NCI-H2227 (cell line): Measurements from ENCODE around the gene OR56A3.

Experiments used
- DNase-seq: peaks from one replicate; lab custom pipeline; 2025; ENCODE audit not compliant: unreplicated experiment; lab: John Stamatoyannopoulos, UW

Gene OR56A3

DNA sequence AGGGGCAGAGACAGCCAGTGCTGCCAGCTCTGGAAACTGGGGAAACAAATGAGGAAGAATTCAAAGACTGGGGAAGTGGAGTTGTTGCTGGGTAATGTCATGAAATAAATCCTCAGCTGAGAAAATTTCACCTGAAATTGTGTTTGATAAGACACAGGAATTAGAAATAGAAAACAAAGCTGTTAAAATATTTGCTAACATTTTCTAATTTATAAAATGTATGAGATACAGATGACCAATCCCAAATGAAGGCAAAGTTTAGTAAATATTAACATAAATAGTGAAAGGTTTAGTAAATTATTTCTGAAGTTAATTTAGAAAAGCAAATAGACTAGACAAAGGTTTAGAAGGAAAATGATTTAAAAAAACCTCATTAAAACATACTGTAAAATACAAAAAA, 26.3 kb downstream of the OR56A3 start, which contains the start of gene OR56A5:
Gene OR56A5 (minus strand): TSS at position 101 of the 400 bp plus-strand sequence. CDS start 0 bp downstream, at position 101.
- no peak for DNase-seq

DNA sequence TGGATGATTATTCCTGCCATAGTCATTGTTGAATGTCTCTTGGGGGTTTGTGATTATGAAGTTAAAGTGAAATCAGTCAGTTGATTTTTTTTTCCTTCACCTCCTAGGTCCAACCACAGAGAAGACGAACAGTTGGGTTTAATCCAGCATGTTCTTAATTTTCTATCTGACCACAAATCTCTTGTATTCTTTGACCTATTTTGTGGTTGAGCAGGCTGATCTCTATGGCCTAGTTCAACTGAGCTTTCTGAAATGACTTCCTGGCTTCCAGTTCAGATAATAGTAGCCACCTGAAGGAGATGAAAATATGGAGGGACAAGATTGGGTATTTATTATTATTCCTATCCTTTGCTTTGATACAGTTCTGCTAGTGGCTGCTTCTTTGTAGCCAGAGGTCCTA, 31.5 kb downstream of the OR56A3 start:
- no peak for DNase-seq

DNA sequence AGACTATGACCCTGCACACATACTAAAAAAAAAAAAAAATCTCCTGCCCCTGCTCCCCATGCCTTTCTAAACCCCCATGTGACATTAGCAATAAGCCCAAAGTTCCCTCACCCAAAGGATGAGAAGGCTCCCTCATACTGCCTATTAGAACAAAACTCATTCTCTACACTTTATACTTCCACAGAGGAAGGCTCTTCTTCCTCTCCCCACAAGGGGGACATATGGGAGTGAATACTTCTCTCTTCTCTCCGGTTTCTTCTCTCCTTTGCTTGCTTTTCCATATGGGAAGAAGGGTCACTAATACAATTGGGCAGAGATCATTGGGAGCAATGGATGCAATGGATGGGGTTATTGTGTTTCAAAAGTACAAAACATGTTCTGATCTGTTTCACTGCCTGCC, 41.4 kb downstream of the OR56A3 start:
- no peak for DNase-seq

DNA sequence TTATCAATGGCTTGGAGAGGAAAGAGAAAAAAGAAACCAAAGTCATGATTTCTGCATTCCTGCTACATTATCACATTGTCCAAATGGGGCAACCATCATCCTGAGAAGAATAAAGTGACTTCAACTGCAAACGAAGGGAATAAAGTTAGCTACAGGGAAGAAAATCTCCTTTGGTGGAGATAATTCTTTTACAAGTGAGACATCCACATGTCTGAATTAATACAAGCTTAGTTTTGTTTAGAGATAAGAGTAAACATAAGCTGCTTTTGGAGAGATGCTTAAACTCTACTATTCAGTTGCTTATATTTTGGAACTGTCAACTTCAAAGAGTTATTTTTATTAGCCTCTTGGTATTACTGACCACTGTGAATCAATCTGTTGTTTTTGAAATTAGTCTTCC, 44.8 kb downstream of the OR56A3 start, which contains the start of gene OR52L1:
Gene OR52L1 (minus strand): TSS at position 101 of the 400 bp plus-strand sequence. CDS start 55 bp downstream, at position 46.
- no peak for DNase-seq

DNA sequence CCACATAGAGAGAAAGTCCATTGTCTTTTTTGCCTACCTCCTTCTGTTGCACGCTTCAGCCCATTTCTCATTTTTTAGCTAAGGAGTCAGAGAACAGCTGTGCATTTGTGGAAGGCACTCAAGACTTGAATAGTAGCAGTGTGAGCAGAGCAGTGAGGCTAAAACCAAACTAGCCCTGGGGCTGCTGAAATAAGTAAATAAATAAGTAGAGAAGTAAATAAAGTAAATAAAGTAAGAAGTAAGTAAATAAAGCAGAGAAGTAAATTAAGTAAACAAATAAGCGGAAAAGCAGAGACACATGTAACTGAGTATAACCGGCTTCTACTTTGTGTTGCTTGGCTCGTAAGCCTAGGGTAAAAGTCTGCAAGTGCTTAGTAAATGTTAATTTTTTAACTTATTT, 47.2 kb downstream of the OR56A3 start:
- no peak for DNase-seq

DNA sequence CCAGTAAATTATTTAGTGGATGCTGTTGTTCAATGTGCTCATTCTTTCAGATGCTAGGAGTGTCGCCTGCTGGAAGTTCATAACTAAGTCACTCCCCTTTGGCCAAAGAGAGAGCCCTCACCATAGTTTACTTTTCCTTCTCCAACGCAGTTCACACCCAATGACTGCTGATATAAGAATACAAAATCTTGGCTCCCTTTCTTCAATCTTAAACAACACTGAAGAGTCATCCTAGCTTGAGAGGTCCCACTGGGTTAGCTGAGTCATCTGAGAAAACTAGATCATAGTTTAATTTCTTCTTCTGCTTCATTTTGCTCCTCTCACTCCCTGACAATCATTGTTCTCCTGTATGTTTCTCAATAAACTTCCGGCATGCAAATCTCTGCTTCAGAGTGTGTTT, 50.1 kb downstream of the OR56A3 start:
- DNase-seq, result no peak

DNA sequence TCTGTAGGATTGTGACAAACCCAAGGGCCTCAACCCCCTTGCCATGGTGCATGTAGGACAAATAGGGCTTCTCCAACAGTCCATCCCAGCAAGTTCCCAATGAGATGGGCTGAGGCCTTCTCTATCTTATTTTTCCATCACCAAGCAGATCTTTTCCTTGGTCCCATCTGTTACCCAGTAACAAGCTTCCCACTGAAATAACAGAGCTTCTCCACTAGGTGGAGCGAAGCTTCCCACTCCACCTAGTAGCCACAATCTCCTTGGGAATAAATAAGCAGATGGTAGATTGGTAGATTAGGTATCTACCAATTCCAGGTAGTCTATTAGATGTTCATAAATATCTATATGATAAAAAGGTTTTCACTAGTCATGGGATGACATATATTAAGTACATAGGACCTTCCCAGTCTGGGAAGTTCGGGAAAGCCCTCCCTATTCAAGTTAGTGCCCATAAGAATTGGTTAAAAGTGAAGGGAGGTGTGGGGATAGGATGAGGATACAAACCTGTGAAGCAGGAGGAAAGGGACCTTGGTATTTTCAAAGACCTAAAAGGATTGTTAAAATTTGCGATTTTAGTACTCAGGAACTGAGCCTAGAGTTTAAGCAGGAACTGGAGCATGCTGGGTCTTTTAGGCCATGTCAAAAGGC, 50.7 kb downstream of the OR56A3 start:
- DNase-seq, result peak; percentile 22

DNA sequence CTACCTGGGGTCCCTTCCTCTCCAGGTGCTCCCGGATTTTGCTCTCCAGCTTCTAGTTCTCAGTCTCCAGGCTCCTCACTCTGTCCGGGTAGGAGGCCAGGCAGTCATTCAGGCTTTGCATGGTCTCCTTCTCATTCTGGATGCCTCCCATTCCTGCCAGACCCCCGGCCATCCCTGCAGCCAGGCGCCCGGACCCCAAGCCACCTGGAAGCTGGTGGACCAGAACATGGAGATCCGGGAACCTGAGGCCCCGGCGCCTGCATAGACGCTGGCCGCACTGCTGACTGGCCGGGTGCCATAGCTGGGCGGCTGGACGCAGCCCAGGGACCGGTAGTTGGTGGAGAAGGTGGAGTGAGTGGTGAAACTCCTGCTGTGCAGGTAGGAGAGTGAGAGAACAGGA, 52.7 kb downstream of the OR56A3 start:
- DNase-seq, result no peak
